Liver (tissue), 9 donors: ENCODE data around the gene LATS2. TPM values are rescaled to one million over a fixed set of nuclear protein-coding genes. Genes with fewer than 3 reads are reported as not detected.

ENCODE experiments used
- DNase-seq: peaks from one replicate; pipeline ENCODE4 v3.0.0-alpha.2; 2017; ENCODE audit warnings: low spot score
- H3K27ac ChIP-seq, 2 donors: one replicate each; pipeline ENCODE4 v1.7.0; 2013; ENCODE audit warnings: inconsistent platforms in 2 of 2, low read length in 2 of 2, control low read depth in 1 of 2, low read depth in 1 of 2, mild to moderate bottlenecking in 1 of 2
- H3K27me3 ChIP-seq, 4 donors: one replicate each; pipeline versions ENCODE4 v1.6.1 to v1.7.0; 2013; ENCODE audit warnings: low read length in 3 of 4, inconsistent platforms in 1 of 4, mild to moderate bottlenecking in 1 of 4, moderate library complexity in 1 of 4; ENCODE audit not compliant: control insufficient read depth in 4 of 4, insufficient read depth in 4 of 4
- H3K36me3 ChIP-seq, 4 donors: one replicate each; pipeline versions ENCODE4 v1.6.1 to v1.7.0; 2013; ENCODE audit warnings: low read length in 3 of 4, mild to moderate bottlenecking in 3 of 4, low read depth in 1 of 4, moderate library complexity in 1 of 4; ENCODE audit not compliant: control insufficient read depth in 4 of 4, insufficient read depth in 3 of 4
- H3K4me1 ChIP-seq, 4 donors: one replicate each; pipeline versions ENCODE4 v1.6.1 to v1.7.0; 2013; ENCODE audit warnings: low read length in 3 of 4, mild to moderate bottlenecking in 3 of 4, moderate library complexity in 1 of 4; ENCODE audit not compliant: control insufficient read depth in 4 of 4, insufficient read depth in 4 of 4
- H3K4me3 ChIP-seq, 3 donors: one replicate each; pipeline versions ENCODE4 v1.6.1 to v1.7.0; 2013; ENCODE audit warnings: low read length in 3 of 3, control low read depth in 1 of 3, low read depth in 1 of 3, mild to moderate bottlenecking in 1 of 3
- H3K9ac ChIP-seq, 2 donors: one replicate each; pipeline ENCODE4 v1.7.0; 2013; ENCODE audit warnings: low read length in 2 of 2, mild to moderate bottlenecking in 2 of 2, moderate library complexity in 2 of 2, control low read depth in 1 of 2, low read depth in 1 of 2
- H3K9me3 ChIP-seq, 4 donors: one replicate each; pipeline versions ENCODE4 v1.6.1 to v1.7.0; 2013; ENCODE audit warnings: low read length in 3 of 4; ENCODE audit not compliant: control insufficient read depth in 4 of 4
- ATF3 ChIP-seq: IDR thresholded peaks from 2 replicates; pipeline ENCODE4 v1.6.1; 2016; ENCODE audit warnings: antibody characterized with exemption
- CTCF ChIP-seq: fragments of 150-350 bp; IDR thresholded peaks from 2 replicates; pipeline ENCODE4 v1.5.1; 2017; ENCODE audit warnings: improper control_type of control experiment, low read depth, low read length; ENCODE audit not compliant: missing input control
- EGR1 ChIP-seq, 2 donors: IDR thresholded peaks; 2 replicates each; pipeline ENCODE4 v1.6.1; 2016 to 2018; ENCODE audit warnings: antibody characterized with exemption in 2 of 2, low read depth in 2 of 2
- FOXA1 ChIP-seq: IDR thresholded peaks from 2 replicates; pipeline ENCODE4 v1.6.1; 2016; ENCODE audit warnings: antibody characterized with exemption
- FOXA2 ChIP-seq: IDR thresholded peaks from 2 replicates; pipeline ENCODE4 v1.6.1; 2016; ENCODE audit warnings: antibody characterized with exemption
- GABPA ChIP-seq, 2 donors: IDR thresholded peaks in 1 of 2; conservative IDR thresholded peaks in 1 of 2; 2 replicates each; pipeline ENCODE4 v1.6.1; 2016; ENCODE audit warnings: antibody characterized with exemption in 2 of 2, mild to moderate bottlenecking in 1 of 2, moderate library complexity in 1 of 2
- HNF4A ChIP-seq, 2 donors: conservative IDR thresholded peaks; 2 replicates each; pipeline ENCODE4 v1.6.1; 2016; ENCODE audit warnings: antibody characterized with exemption in 2 of 2, mild to moderate bottlenecking in 2 of 2
- HNF4G ChIP-seq: IDR thresholded peaks from 2 replicates; pipeline ENCODE4 v1.6.1; 2016; ENCODE audit warnings: antibody characterized with exemption
- JUND ChIP-seq, 2 donors: IDR thresholded peaks; 2 replicates each; pipeline ENCODE4 v1.6.1; 2016; ENCODE audit warnings: antibody characterized with exemption in 2 of 2
- MAX ChIP-seq: IDR thresholded peaks from 2 replicates; pipeline ENCODE4 v1.6.1; 2016; ENCODE audit warnings: antibody characterized with exemption
- NR2F2 ChIP-seq: IDR thresholded peaks from 2 replicates; pipeline ENCODE4 v1.6.1; 2016; ENCODE audit warnings: antibody characterized with exemption
- RAD21 ChIP-seq, 2 donors: IDR thresholded peaks; 2 replicates each; pipeline ENCODE4 v1.6.1; 2016; ENCODE audit warnings: antibody characterized with exemption in 2 of 2, mild to moderate bottlenecking in 2 of 2
- REST ChIP-seq: IDR thresholded peaks from 2 replicates; pipeline ENCODE4 v1.6.1; 2016; ENCODE audit warnings: antibody characterized with exemption, mild to moderate bottlenecking
- RXRA ChIP-seq, 2 donors: IDR thresholded peaks; 2 replicates each; pipeline ENCODE4 v1.6.1; 2017 to 2018; ENCODE audit warnings: antibody characterized with exemption in 2 of 2, mild to moderate bottlenecking in 1 of 2
- SP1 ChIP-seq: IDR thresholded peaks from 2 replicates; pipeline ENCODE4 v1.6.1; 2018; ENCODE audit warnings: antibody characterized with exemption, mild to moderate bottlenecking
- YY1 ChIP-seq: IDR thresholded peaks from 2 replicates; pipeline ENCODE4 v1.6.1; 2016; ENCODE audit warnings: antibody characterized with exemption, mild to moderate bottlenecking
- ZBTB33 ChIP-seq: IDR thresholded peaks from 2 replicates; pipeline ENCODE4 v1.6.1; 2016; ENCODE audit warnings: antibody characterized with exemption
- WGBS: extraction: QIAGEN DNeasy Blood & Tissue Kit; methylation state at CpG from one replicate; pipeline ENCODE4 v1.1.7; 2013; 5-methylcytosine and 5-hydroxymethylcytosine counted together
- polyA plus RNA-seq, 2 donors: library from polyadenylated mRNA; stranded (reverse) in 1 of 2; unstranded in 1 of 2; fragments of 200-250 nt in 1 of 2; fragments of >200 nt in 1 of 2; fragmentation: Nextera tagmentation in 1 of 2; extraction: Ambion mirVana in 1 of 2; gene quantifications; one replicate each; pipeline versions ENCODE4 v1.2.1 to v1.2.3, GENCODE V29; 2013 to 2015
- total RNA-seq, 2 donors: library from RNA; depleted of rRNA; stranded (reverse); fragments of >200 nt; gene quantifications; one replicate each; pipeline ENCODE4 v1.2.3, GENCODE V29; 2014
- donor health status: healthy.
- donor health status: healthy.
- donor health status: healthy.
- donor health status: healthy.
- donor health status: healthy.

LATS2 gene
- total and polyA plus RNA-seq, 4 donors = 1.6 to 7.0 (median 4.4) TPM

- Histone ChIP-seq H3K9ac (no peak overlapping the region), H3K27me3 (no peaks in the 10 kb centered on the region), H3K27ac (no peak overlapping the region), H3K9me3 (no peaks in the 10 kb centered on the region), H3K36me3 (peaks cover 34 to 55% (median 46%) of the 10 kb centered on the region in 4 donors), H3K4me1 (no peaks in the 10 kb centered on the region), H3K4me3 (no peak overlapping the region)
- no peak for DNase-seq
- WGBS = 95% methylated on average over 2 of the region's 2 CpGs
- TF ChIP-seq HNF4G (no peak), CTCF (no peak), JUND (IDR thresholded peaks at IDR 0.05) (no peak), GABPA (IDR thresholded peaks at IDR 0.05 in 1 of 2, conservative IDR thresholded peaks at IDR 0.05 in 1 of 2) (no peak), REST (no peak), EGR1 (IDR thresholded peaks at IDR 0.05; ENCODE audit: low read depth in 2 of 2) (no peak), ATF3 (no peak), ZBTB33 (no peak), FOXA1 (no peak), SP1 (no peak), NR2F2 (no peak), HNF4A (conservative IDR thresholded peaks at IDR 0.05) (no peak), MAX (no peak), RXRA (IDR thresholded peaks at IDR 0.05) (no peak), FOXA2 (no peak), YY1 (no peak)
Observed at GRCh38 chr13:20984879-20985278, 76.5 kb downstream of the LATS2 start.

GRCh38 chr13:20983386-20983785 is 78.0 kb downstream of the LATS2 start:
- peaks cover 32 to 55% (median 47%) of the 10 kb centered on the region in 4 donors for H3K36me3 ChIP-seq
- no peak overlapping the region for H3K4me3 ChIP-seq
- H3K9ac ChIP-seq = no peak overlapping the region
- WGBS = 97% methylated on average over 11 of the region's 11 CpGs
- no peaks in the 10 kb centered on the region for H3K4me1 ChIP-seq
- no peaks in the 10 kb centered on the region for H3K9me3 ChIP-seq
- no peak for DNase-seq
- no peak overlapping the region for H3K27ac ChIP-seq
- H3K27me3 ChIP-seq = no peaks in the 10 kb centered on the region
- TF ChIP-seq HNF4G (no peak), SP1 (no peak), HNF4A (conservative IDR thresholded peaks at IDR 0.05) (no peak), NR2F2 (no peak), JUND (IDR thresholded peaks at IDR 0.05) (no peak), RAD21 (IDR thresholded peaks at IDR 0.05) (no peak), ZBTB33 (no peak), CTCF (no peak)
